ENCODE results near the gene ADCY1.

DNA sequence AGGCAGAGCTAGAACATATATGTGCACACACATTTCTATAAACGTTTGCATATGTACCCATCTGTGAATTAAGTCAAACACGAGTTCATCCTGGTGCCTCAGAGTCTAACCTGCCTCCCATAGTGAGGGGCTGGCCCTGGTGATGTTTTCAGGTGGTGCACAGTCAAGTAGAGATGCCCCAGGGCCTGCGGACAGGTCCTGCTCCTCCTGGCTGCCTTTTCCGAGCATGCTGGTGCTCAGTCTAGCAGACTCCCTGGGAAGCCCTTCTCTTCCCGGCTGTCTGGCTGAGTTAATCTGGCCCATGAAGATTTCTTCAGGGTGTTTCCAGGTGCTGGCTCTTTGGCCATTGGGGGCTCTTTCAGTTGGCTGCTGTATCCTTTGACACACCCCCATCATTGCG is 14.3 kb downstream of the ADCY1 start:
- no peak for TF ChIP-seq ZNF274 (IDR thresholded peaks at IDR 0.05; ENCODE audit: low read depth, low read length)
- TF ChIP-seq SUZ12 (IDR thresholded peaks at IDR 0.05; ENCODE audit: extremely low read depth, insufficient read depth, insufficient read length): no peak

Measured in NT2/D1 (cell line).